ENCODE results near the gene HRG. TPM values are rescaled to one million over a fixed set of nuclear protein-coding genes. Genes with fewer than 3 reads are reported as not detected.

Gene HRG
- total and polyA plus RNA-seq, 2 of the 4 experiments (the other 2 are of a cell fraction), result not detected

DNA sequence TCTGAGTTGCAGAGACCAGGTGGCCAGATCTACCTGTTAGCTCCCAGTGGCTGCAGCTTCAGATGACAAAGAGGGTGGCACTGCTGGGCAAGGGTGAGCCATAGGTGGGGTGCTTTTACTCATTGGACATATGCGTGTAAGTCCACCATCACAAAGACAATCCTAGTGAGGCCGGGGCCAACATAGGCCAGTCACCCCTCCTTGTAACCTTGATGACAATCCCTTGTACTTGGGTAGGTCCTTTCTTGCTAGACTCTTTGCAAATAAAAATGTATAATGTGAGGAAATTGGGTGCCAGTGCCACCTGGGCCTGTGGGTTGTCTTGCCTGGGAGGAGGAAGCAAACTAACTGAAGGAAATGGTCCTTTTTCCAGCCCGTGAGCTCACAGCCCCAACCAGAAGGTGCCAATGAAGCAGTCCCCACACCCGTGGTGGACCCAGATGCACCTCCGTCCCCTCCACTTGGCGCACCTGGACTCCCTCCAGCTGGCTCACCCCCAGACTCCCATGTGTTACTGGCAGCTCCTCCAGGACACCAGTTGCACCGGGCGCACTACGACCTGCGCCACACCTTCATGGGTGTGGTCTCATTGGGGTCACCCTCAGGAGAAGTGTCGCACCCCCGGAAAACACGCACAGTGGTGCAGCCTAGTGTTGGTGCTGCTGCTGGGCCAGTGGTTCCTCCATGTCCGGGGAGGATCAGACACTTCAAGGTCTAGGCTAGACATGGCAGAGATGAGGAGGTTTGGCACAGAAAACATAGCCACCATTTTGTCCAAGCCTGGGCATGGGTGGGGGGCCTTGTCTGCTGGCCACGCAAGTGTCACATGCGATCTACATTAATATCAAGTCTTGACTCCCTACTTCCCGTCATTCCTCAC, 45.4 kb upstream of the HRG start:
- Histone ChIP-seq H3K36me3 (ENCODE audit: control insufficient read depth, insufficient read depth, low read length) (no peaks in the 10 kb centered on the region), H3K27me3 (ENCODE audit: control insufficient read depth, insufficient read depth, low read length) (peaks cover 7% of the 10 kb centered on the region), H3K18ac (ENCODE audit: low read depth, low read length) (no peak overlapping the region), H2BK120ac (ENCODE audit: low read depth, low read length) (no peak overlapping the region), H2BK15ac (ENCODE audit: low read depth, low read length) (no peak overlapping the region), H3K9me3 (ENCODE audit: control insufficient read depth, insufficient read depth, low read length) (no peaks in the 10 kb centered on the region), H4K20me1 (ENCODE audit: insufficient read depth, low read length) (no peaks in the 10 kb centered on the region), H2AK5ac (ENCODE audit: low read depth, low read length) (no peak overlapping the region), H3K14ac (replicated peaks; ENCODE audit: low read depth, low read length) (no peak overlapping the region), H3K4me3 (ENCODE audit: insufficient read depth, low read depth, low read length) (no peak overlapping the region), H3K9ac (ENCODE audit: low read depth, low read length) (no peak overlapping the region), H3K27ac (ENCODE audit: insufficient read depth, low read length) (no peak overlapping the region), H4K5ac (ENCODE audit: low read depth, low read length) (no peak overlapping the region), H3K4ac (ENCODE audit: low read depth, low read length) (no peak overlapping the region), H4K8ac (ENCODE audit: low read depth in 2 of 2, low read length in 2 of 2) (no peak overlapping the region), H3K56ac (ENCODE audit: extremely low read depth, insufficient read depth, low read length) (no peak overlapping the region), H3K23ac (ENCODE audit: low read depth, low read length) (no peak overlapping the region), H3K4me1 (ENCODE audit: control insufficient read depth, insufficient read depth, low read length) (no peaks in the 10 kb centered on the region), H2BK20ac (ENCODE audit: low read depth, low read length) (no peak overlapping the region), H2AK9ac (replicated peaks; ENCODE audit: low read depth, low read length, poor library complexity) (no peak overlapping the region), H3K4me2 (ENCODE audit: low read depth, low read length) (no peak overlapping the region), H2AFZ (replicated peaks; ENCODE audit: low read length, poor library complexity) (no peak overlapping the region), H4K91ac (ENCODE audit: insufficient read depth, low read depth, low read length) (no peak overlapping the region), H2BK5ac (ENCODE audit: low read depth, low read length, poor library complexity, severe bottlenecking) (no peak overlapping the region), H3K79me1 (ENCODE audit: low read depth in 1 of 2, low read length in 2 of 2) (no peaks in the 10 kb centered on the region), H3K9me1 (ENCODE audit: insufficient read depth, low read length) (no peaks in the 10 kb centered on the region)
- in situ Hi-C loops (cut with MboI; ENCODE audit: low sequenced_read_pairs), result no loop called here
- ChIA-PET CTCF (interaction anchor here (0.6 kb wide), 1 partner anchor 545 kb away, joined by 4 read pairs; no protein-coding TSS in a partner anchor), POLR2A (ENCODE audit: unreplicated experiment) (interaction anchor here (0.5 kb wide), 1 partner anchor 77 kb away, joined by 3 read pairs; no protein-coding TSS in a partner anchor)
- WGBS, 2 experiments (ENCODE audit: extremely low coverage in 2 of 2, insufficient read length in 1 of 2), result 96% methylated on average over 5 of the region's 17 CpGs; no CpG with 5 or more reads in 1 of the 2 experiments
- intact Hi-C loops (cut with micrococcal nuclease), result no loop called here
- BruUV-seq (replicated peaks), result no TSS peak
- TF ChIP-seq, protein P1, sequence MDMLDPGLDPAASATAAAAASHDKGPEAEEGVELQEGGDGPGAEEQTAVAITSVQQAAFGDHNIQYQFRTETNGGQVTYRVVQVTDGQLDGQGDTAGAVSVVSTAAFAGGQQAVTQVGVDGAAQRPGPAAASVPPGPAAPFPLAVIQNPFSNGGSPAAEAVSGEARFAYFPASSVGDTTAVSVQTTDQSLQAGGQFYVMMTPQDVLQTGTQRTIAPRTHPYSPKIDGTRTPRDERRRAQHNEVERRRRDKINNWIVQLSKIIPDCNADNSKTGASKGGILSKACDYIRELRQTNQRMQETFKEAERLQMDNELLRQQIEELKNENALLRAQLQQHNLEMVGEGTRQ (IDR thresholded peaks at IDR 0.05; ENCODE audit: low read depth, low read length), result no peak
- TF ChIP-seq BHLHE40 (IDR thresholded peaks at IDR 0.05; ENCODE audit: low read depth, low read length) (no peak), RFX5 (IDR thresholded peaks at IDR 0.05; ENCODE audit: low read depth, low read length) (no peak), RCOR1 (IDR thresholded peaks at IDR 0.05; ENCODE audit: insufficient replicate concordance, low read length) (no peak), MXI1 (IDR thresholded peaks at IDR 0.05; ENCODE audit: borderline replicate concordance, low read depth, low read length) (no peak)
- DNase-seq, result no peak
- dilution Hi-C loops (cut with HindIII; ENCODE audit: low sequenced_read_pairs, unreplicated experiment), result no loop called here
- no peak for ATAC-seq (ENCODE audit: low read depth)
